Erythroblast (primary cell): ENCODE results near the gene ADAMTS12.

Experiments used
- DNase-seq, 2 experiments: peaks; one replicate each; lab custom pipeline; 2025; lab: John Stamatoyannopoulos, UW
- GATA1 ChIP-seq: IDR thresholded peaks from 2 replicates; pipeline ENCODE4 v1.6.1; 2011; ENCODE audit warnings: low read depth, mild to moderate bottlenecking, control low read depth, low read length, moderate library complexity
- POLR2A ChIP-seq: IDR thresholded peaks from 2 replicates; pipeline ENCODE4 v1.6.1; 2011; ENCODE audit warnings: mild to moderate bottlenecking, low read length

The ADAMTS12 gene

DNA sequence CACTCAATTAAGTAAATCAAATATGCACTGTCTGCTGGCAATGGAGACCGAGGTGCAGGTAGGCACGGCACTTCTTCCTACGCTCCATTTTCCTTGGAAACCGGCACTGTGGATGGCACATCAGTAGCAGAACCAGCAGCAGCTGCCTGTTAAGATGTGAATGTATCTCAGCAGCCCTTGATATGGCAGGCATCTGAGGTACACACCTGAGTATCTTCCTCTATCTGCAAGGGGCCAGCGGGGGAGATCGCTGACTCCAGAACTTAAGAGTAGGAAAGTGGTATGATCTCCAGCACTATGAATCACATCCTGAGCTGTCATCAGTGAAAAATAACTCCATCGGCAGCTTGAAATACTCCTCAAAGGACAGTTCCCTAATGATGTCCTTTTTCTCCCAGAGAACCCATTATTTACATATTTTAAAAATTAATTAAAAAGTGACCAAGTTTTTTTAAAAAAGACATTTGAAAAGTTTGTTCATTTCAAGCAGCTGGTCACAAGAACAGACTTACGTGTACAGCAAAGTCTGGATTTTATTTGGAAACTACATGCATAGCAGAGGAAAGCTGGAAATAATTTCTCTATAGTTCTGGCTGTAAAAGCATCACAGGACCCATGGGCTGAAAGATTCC lies 97.1 kb downstream of the ADAMTS12 start:
- DNase-seq: no peak
- TF ChIP-seq POLR2A: no peak
- no peak for TF ChIP-seq GATA1

DNA sequence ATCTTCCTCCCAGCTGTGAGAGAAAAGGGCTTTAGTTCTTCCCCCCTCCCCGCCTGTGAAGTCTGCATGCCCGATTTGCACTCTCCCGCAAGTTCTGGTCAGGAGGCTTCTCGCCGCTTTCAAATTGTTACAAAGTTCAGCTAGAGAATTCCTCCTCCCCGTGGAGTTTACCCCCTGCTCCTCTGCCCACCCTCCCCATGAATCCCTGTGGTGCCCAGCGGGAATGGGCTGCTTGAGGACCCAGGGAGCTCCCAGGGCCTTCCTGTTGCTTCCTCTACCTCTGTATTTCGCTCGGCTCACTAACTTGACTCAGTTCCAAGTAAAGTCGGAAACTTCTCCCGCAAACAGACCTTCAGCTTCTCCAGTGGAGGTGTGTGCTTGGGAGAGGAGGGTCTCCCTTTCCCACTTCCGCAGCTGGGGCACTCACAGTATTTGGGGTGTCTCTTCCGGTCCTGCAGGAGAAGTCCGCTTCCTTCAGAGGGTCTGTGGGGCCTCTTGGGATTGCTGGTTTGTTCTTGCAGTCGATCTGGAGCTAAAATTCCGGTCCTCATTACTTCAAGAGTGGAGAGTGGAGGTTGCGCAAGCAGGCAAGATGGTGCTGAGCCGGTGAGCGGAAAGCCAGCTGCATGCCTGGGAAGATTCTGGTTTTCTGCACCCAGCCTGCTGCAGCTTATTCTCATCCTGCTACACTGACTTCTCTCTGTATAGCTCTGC lies 97.8 kb downstream of the ADAMTS12 start:
- TF ChIP-seq GATA1 (no peak), POLR2A (no peak)
- no peak for DNase-seq

DNA sequence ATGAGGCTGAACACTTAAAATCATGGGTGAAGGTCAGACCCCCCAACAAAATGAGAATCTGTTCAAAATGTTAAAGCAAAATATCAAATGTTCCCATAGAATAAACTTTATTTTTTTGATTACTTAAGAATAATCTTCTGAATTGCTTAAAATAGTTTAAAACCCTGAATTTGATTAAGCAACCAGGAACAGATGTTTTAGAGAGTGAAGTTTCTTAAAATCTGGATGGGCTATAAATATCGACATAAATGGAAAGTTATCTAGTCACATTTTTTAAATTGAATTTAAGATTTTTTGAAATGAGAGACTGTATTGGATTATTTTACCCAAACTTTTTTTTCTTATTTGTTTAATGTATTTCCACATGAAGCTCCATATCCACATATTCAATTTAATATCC lies 98.5 kb downstream of the ADAMTS12 start:
- DNase-seq: no peak

DNA sequence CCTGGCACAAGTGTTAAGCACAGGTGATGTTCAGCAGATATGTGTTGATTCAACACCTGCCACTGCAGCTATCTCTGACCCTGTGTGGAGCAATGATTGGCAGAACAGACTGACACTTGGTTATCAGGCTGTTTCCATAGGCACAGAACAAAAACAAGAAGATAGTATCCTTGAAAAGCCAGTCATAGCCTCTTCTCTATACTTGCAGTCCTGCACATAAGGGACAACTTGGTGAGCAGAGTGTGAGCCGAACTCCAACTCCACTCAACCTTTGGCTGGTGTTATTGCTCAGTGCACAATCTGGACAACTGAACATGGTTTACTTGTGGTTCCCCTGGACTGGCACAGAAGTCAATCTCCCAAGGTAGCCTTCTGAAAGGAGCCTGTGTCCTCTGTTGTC lies 99.2 kb downstream of the ADAMTS12 start:
- no peak for DNase-seq
- TF ChIP-seq POLR2A (no peak), GATA1 (no peak)

More for the DNA sequence above, 98.5 kb downstream of the ADAMTS12 start:
- TF ChIP-seq POLR2A (no peak), GATA1 (no peak)

DNA sequence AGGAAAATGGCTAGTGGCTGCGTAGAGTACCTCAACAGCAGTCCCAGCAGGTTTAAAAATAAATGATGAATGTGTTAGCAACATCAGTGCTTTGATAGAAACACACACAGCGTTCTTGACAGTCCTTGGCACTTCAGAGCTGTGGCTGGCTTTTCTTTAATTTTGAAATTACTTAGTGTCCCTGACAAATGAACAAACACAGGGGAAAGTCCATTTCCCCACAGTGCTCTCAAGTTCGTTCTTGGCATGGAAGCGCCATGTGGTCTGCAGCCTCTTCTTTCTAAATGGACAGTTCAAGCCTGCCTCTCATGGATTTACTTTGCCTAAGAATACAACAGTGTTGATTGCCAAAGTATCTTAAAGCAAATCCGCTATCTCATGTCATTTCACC lies 102.2 kb downstream of the ADAMTS12 start:
- no peak for TF ChIP-seq POLR2A
- no peak for TF ChIP-seq GATA1
- no peak for DNase-seq

DNA sequence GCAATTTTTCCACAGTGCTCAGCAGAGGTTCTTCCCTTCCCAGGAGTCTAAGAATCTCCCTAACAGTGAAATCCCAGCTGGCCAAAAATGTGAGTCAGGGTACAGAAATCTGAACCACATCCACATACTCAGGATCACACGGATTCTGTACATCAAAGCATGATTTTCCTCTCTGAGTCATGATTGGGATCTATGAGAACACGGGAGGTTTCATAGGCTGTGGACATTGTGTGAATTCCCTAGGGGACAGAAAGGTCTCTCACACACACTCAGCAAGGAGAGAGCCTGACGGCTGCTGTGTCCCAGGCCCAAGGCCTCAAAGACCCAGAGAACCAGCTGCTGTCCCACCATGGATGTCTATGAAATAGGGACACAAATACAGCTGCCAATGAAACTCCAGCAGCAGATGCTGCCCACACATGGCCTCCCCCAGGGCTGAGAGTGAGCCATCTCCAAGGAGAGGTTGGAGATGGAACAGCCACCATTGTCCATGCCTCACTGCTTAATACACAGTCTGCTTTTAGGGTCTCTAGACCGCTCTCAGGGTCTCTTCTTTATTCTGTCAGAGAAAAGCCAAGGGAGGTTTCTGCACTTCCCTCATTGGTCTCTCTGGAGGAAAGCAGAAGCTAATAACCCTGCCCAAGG lies 102.7 kb downstream of the ADAMTS12 start:
- TF ChIP-seq GATA1: no peak
- no peak for TF ChIP-seq POLR2A
- DNase-seq: no peak

DNA sequence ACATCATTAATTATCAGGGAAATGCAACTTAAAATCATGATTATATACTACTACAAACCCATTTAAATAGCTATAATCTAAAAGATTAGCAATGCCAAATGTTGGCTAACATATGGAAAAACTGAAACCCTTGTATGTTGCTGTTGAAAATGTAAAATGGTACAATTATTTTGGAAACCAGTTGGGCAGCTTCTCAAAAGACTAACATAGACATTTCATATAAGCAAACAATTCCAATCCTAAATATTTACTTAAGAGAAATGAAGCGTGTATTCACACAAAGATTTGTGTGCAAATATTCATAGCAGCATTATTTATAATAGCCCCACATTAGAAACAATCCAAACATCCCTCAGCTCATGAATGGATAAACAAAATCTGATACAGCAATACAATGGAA lies 106.2 kb downstream of the ADAMTS12 start:
- TF ChIP-seq GATA1 (no peak), POLR2A (no peak)
- DNase-seq: no peak

DNA sequence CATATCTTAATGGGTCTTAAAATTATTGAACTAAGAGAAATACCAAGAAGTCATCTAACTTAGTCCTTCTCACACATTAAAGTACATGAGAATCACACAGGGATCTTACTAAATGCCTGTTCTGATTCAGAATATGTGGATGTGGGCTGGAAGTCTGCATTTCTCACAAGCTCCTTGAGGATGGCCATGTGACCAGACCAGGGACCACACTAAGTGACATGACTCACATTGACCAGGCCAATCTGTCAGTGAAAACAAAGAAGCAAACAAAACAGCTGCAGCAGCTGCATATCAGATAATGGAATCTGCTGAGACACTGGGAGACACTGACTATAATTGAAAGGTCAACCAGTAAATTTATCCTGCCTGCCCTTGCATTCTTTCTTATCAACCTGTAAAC lies 110.5 kb downstream of the ADAMTS12 start:
- no peak for DNase-seq
- TF ChIP-seq POLR2A: no peak
- no peak for TF ChIP-seq GATA1

DNA sequence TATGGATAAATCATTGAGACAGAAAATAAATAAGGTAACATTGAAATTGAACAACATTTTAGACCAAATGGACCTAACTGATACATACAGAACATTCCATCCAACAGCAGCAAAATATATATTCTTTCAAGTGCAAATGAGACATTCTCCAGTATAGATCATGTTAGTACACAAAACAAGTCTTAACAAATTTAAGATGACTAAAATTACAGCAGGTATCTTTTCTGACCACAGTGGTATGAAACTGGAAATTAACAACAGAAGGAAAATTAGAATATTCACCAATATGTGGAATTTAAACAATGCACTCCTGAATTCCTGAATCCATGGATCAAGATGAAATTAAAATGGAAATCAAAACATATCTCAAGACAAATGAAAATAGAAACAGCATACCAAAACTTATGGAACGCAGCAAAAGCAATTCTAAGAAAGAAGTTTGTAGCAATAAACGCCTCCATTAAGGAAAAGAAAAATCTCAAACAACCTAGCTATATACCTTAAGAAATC lies 115.6 kb downstream of the ADAMTS12 start:
- DNase-seq: no peak
- TF ChIP-seq POLR2A (no peak), GATA1 (no peak)

DNA sequence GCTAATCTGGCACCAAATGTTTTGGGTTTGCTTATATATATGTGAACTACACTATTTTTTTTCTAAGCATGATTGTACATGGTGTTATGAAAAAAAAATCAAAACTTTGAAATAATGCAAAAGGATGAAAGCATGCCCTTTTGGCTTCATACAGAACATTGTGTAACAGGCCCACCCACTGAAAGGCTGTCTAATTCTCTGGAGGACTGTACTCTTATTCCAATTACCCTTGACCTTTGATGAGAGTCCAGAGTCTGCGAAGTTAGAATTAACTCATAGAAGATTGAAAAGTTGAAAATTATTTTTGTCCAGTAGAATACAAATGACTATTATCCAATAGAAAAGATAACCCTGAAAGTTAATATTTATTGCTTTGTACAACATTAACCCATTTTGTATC lies 117.4 kb downstream of the ADAMTS12 start:
- TF ChIP-seq POLR2A: no peak
- TF ChIP-seq GATA1: no peak
- no peak for DNase-seq

DNA sequence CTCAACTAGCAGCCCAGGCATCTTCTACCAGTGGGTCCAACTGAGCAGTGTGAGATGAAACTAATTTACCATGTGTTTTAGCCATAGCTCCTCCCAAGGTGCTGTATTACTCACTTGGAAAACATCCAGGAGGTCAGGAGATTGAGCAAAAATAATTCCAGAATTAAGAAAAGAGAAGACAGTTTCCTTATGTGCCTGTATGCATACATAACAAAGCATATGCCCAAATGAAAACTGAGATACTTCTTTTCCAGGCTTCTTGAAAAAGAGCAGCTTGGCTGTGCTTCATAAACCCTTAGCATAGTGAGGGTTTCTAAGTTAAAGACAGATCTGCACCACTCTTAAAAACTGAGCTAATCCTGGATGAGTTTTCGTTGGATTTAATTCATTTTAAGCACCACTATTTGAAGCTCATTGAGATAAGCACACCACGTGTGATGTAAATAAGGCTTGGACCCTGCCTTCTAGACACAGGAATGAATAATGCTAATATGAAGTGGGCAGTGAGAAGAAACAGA lies 119.4 kb downstream of the ADAMTS12 start:
- DNase-seq: no peak
- TF ChIP-seq GATA1 (no peak), POLR2A (no peak)

DNA sequence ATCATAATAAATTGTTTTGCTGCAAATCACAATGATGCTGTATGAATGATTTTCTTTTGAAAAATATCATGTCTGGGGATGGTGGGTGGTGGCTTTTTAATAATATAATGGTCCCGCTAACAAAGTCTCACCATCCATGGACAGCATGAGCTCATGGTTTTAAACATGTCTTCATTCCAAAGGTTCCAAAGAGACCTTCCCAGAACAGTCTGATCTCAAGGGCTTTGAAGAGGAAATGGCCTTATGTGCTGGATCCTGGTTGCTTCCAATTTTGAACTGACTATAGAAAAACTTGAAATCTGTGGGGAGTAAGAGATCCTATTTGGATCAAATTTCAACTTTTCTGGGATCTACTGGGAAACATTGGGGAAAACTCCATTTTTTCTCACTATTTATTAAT lies 121.8 kb downstream of the ADAMTS12 start:
- TF ChIP-seq POLR2A: no peak
- no peak for TF ChIP-seq GATA1
- no peak for DNase-seq

DNA sequence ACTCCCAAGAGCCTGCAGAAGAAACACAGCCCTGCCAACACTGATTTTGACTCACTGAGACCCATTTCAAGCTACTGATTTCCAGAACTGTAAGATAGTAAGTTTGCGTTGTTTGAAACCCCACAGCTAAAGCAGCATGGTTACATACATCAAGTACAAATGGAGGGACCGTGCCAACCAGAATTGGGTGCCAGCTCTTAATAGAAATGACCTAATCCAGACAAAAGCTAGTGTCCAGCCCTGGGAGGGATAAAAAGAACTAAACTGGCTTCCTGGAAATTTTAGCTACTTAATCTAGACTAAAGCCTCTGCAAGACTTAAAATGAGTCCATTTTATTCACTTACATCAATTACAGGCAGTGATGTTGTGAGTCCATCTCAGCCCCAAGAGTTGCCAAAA lies 122.6 kb downstream of the ADAMTS12 start:
- TF ChIP-seq GATA1 (no peak), POLR2A (no peak)
- DNase-seq: no peak

DNA sequence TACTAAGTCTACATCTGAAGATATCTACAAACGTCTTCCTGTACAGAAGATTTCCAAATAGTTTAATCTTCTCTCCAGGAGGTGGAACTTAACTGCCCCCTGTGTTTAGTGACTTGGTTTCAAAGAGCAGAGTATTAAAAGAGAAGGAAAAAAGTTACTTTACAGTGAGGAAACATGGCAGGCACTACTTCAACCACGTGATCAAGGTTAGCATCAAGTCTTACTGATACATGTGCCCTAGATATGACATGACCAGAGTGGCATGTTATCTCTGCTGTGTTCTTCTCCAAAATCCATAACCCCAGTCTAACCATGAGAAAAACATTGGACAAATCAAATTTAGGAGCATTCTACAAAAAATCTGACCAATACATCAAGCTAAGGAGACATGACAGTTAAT lies 125.8 kb downstream of the ADAMTS12 start:
- no peak for DNase-seq
- TF ChIP-seq GATA1 (no peak), POLR2A (no peak)

DNA sequence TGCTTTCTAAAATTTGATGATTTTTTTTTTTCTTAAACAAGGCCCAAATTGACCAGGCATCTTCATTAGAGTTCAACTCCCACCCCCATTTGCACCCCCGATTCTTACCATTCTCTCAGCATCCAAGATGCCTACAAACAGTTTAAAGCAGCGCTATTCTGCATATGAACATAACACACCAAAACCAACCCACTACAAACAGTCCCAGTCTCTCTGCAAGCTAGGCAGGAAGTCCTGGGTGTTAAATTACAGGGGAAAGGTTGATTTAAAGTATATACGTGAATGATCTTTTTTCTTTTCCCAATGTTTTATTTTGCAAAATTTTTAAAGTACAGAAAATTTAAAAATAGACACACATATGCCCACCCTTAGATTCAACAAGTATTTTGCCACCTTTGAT lies 127.0 kb downstream of the ADAMTS12 start:
- TF ChIP-seq GATA1 (no peak), POLR2A (no peak)

More for the DNA sequence above, 127.0 kb downstream of the ADAMTS12 start:
- DNase-seq: no peak
